ENCODE measurements around the gene ARSK. TPM values are rescaled to one million over a fixed set of nuclear protein-coding genes. Genes with fewer than 3 reads are reported as not detected.

Gene ARSK
- 5.9 TPM for total RNA-seq
- 4.5 TPM for polyA plus RNA-seq (ENCODE audit: insufficient read depth, low read depth, low replicate concordance)
- long read RNA-seq, donor 1, partial matches to known transcripts = 10 of 11 reads
- long read RNA-seq, donor 1, other reads (novel, unspliced or antisense) = 0 of 11 reads
- long read RNA-seq, donor 2, partial matches to known transcripts = 0 of 5 reads
- long read RNA-seq, donor 2, other reads (novel, unspliced or antisense) = 0 of 5 reads
- long read RNA-seq, donor 3, transcript ARSK-201 (8 exons, 3,354 nt) = major isoform, 5 of 22 reads
- long read RNA-seq, donor 3, partial matches to known transcripts = 15 of 22 reads
- long read RNA-seq, donor 3, other reads (novel, unspliced or antisense) = 0 of 22 reads
- long read RNA-seq, donor 4, partial matches to known transcripts = 10 of 14 reads
- long read RNA-seq, donor 4, other reads (novel, unspliced or antisense) = 0 of 14 reads
- long read RNA-seq, donor 5 = 0 reads
- long read RNA-seq, donor 6, partial matches to known transcripts = 0 of 4 reads
- long read RNA-seq, donor 6, other reads (novel, unspliced or antisense) = 0 of 4 reads
- long read RNA-seq, donor 7, transcript ARSK-201 (8 exons, 3,354 nt) = major isoform, 5 of 7 reads
- long read RNA-seq, donor 7, partial matches to known transcripts = 1 of 7 reads
- long read RNA-seq, donor 7, other reads (novel, unspliced or antisense) = 0 of 7 reads
- long read RNA-seq, donor 8, partial matches to known transcripts = 0 of 2 reads
- long read RNA-seq, donor 8, other reads (novel, unspliced or antisense) = 0 of 2 reads
- long read RNA-seq, donor 9, partial matches to known transcripts = 0 of 4 reads
- long read RNA-seq, donor 9, other reads (novel, unspliced or antisense) = 0 of 4 reads
- long read RNA-seq, donor 10, partial matches to known transcripts = 8 of 12 reads
- long read RNA-seq, donor 10, other reads (novel, unspliced or antisense) = 0 of 12 reads

GRCh38 chr5:95554647-95555548 lies at the start of gene ARSK, which contains the start of gene SKIC3:
ARSK (plus strand) TSS chr5:95555101; CDS start chr5:95555279, 178 bp downstream.
SKIC3 (minus strand) TSS chr5:95554977; CDS start chr5:95547150, 7,827 bp downstream.
- peak; percentile 25 for FAIRE-seq
- intact Hi-C loops (cut with DNase I) = no loop called here

GRCh38 chr5:95508550-95508949 lies 46.4 kb upstream of the ARSK start:
- intact Hi-C loops (cut with DNase I) = no loop called here
- DNase-seq (no peak), FAIRE-seq (no peak)
- no peak overlapping the region for H3K9ac ChIP-seq (ENCODE audit: low read length in 3 of 3)
- no peak overlapping the region for H3K4me3 ChIP-seq (ENCODE audit: low read length in 3 of 3)
- no peaks in the 10 kb centered on the region for H3K27me3 ChIP-seq (ENCODE audit: control insufficient read depth, insufficient read depth, low read length)
- no peaks in the 10 kb centered on the region for H3K4me1 ChIP-seq (ENCODE audit: control insufficient read depth in 2 of 3, insufficient read depth in 2 of 3, low read depth in 1 of 3, low read length in 3 of 3)
- no peaks in the 10 kb centered on the region for H3K9me3 ChIP-seq (ENCODE audit: control insufficient read depth in 2 of 3, insufficient read depth in 1 of 3, low read length in 3 of 3)
- TF ChIP-seq CTCF (IDR thresholded peaks at IDR 0.05; ENCODE audit: borderline replicate concordance, extremely low read depth, insufficient read depth) = no peak
- no peak overlapping the region for H3K27ac ChIP-seq (ENCODE audit: low read depth in 2 of 2, low read length in 2 of 2)
- peaks cover 2 to 41% (median 8%) of the 10 kb centered on the region in 3 donors for H3K36me3 ChIP-seq (ENCODE audit: control insufficient read depth in 2 of 3, insufficient read depth in 3 of 3, low read length in 3 of 3)

More at GRCh38 chr5:95554647-95555548, at the start of gene ARSK, which contains the start of gene SKIC3:
- Histone ChIP-seq H3K4me1 (ENCODE audit: control insufficient read depth in 2 of 3, insufficient read depth in 2 of 3, low read depth in 1 of 3, low read length in 3 of 3) (peaks cover 0 to 4% (median 3%) of the 10 kb centered on the region in 3 donors), H3K4me3 (ENCODE audit: low read length in 3 of 3) (peak within 1 kb of the TSS; percentile 83 to 96 (median 90)), H3K27me3 (ENCODE audit: control insufficient read depth, insufficient read depth, low read length) (no peaks in the 10 kb centered on the region), H3K27ac (ENCODE audit: low read depth in 2 of 2, low read length in 2 of 2) (peak within 1 kb of the TSS; percentile 63 to 88), H3K9ac (ENCODE audit: low read length in 3 of 3) (peak within 1 kb of the TSS; percentile 68 to 84 (median 73)), H3K9me3 (ENCODE audit: control insufficient read depth in 2 of 3, insufficient read depth in 1 of 3, low read length in 3 of 3) (no peaks in the 10 kb centered on the region), H3K36me3 (ENCODE audit: control insufficient read depth in 2 of 3, insufficient read depth in 3 of 3, low read length in 3 of 3) (no peaks in the 10 kb centered on the region)
- peak; percentile 6 for TF ChIP-seq CTCF (IDR thresholded peaks at IDR 0.05; ENCODE audit: borderline replicate concordance, extremely low read depth, insufficient read depth)
- DNase-seq = peak; percentile 97 to 100 (median 98)

- no peak for TF ChIP-seq CTCF (IDR thresholded peaks at IDR 0.05; ENCODE audit: borderline replicate concordance, extremely low read depth, insufficient read depth)
- H3K9ac ChIP-seq (ENCODE audit: low read length in 3 of 3) = no peak overlapping the region
- no peak for FAIRE-seq
- no peak overlapping the region for H3K27ac ChIP-seq (ENCODE audit: low read depth in 2 of 2, low read length in 2 of 2)
- intact Hi-C loops (cut with DNase I) = no loop called here
- peaks cover 8 to 45% (median 13%) of the 10 kb centered on the region in 3 donors for H3K36me3 ChIP-seq (ENCODE audit: control insufficient read depth in 2 of 3, insufficient read depth in 3 of 3, low read length in 3 of 3)
- DNase-seq = no peak
- H3K27me3 ChIP-seq (ENCODE audit: control insufficient read depth, insufficient read depth, low read length) = no peaks in the 10 kb centered on the region
- no peak overlapping the region for H3K4me3 ChIP-seq (ENCODE audit: low read length in 3 of 3)
- H3K4me1 ChIP-seq (ENCODE audit: control insufficient read depth in 2 of 3, insufficient read depth in 2 of 3, low read depth in 1 of 3, low read length in 3 of 3) = no peaks in the 10 kb centered on the region
- no peaks in the 10 kb centered on the region for H3K9me3 ChIP-seq (ENCODE audit: control insufficient read depth in 2 of 3, insufficient read depth in 1 of 3, low read length in 3 of 3)
Observed at GRCh38 chr5:95511606-95512005, 43.3 kb upstream of the ARSK start.

Measured in kidney (tissue), 22 donors.